Measurements from ENCODE around the gene GRIA3.

GRCh38 chrX:123486297-123486696, 302.2 kb downstream of the GRIA3 start:
- TF ChIP-seq, protein P1, sequence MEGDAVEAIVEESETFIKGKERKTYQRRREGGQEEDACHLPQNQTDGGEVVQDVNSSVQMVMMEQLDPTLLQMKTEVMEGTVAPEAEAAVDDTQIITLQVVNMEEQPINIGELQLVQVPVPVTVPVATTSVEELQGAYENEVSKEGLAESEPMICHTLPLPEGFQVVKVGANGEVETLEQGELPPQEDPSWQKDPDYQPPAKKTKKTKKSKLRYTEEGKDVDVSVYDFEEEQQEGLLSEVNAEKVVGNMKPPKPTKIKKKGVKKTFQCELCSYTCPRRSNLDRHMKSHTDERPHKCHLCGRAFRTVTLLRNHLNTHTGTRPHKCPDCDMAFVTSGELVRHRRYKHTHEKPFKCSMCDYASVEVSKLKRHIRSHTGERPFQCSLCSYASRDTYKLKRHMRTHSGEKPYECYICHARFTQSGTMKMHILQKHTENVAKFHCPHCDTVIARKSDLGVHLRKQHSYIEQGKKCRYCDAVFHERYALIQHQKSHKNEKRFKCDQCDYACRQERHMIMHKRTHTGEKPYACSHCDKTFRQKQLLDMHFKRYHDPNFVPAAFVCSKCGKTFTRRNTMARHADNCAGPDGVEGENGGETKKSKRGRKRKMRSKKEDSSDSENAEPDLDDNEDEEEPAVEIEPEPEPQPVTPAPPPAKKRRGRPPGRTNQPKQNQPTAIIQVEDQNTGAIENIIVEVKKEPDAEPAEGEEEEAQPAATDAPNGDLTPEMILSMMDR (IDR thresholded peaks at IDR 0.05; ENCODE audit: poor library complexity) = no peak
- no peak for TF ChIP-seq EZH2phosphoT487 (IDR thresholded peaks at IDR 0.05; ENCODE audit: low read depth, severe bottlenecking, unreplicated experiment)
